Activated CD8-positive, alpha-beta T cell treated with anti-CD3 and anti-CD28 coated beads for 36 hours (primary cell): ENCODE measurements around the gene TLN1. TPM values are rescaled to one million over a fixed set of nuclear protein-coding genes. Genes with fewer than 3 reads are reported as not detected.

Experiments
- ATAC-seq: fragments of 200-7000 bp; cut with Tn5 transposase; one replicate; pipeline ENCODE4 v1.10.0; 2021; ENCODE audit warnings: mild to moderate bottlenecking, moderate library complexity
- CTCF ChIA-PET: fragments of 350-600 bp; sonication (Branson Sonifier 250); formaldehyde crosslinking; loops from one replicate; lab custom pipeline; 2021; ENCODE audit warnings: antibody characterized with exemption; lab: Charles Lee
- POLR2A ChIA-PET: fragments of 350-600 bp; sonication (Branson Sonifier 250); formaldehyde crosslinking; loops from one replicate; lab custom pipeline; 2021; ENCODE audit warnings: antibody characterized with exemption; lab: Charles Lee
- DNase-seq: peaks from one replicate; pipeline ENCODE4 v3.0.0-alpha.2; 2020
- H3K27ac Mint-ChIP-seq: one replicate; pipeline ENCODE4 v1.8.0; 2021; ENCODE audit warnings: mild to moderate bottlenecking, mixed read lengths
- H3K27me3 Mint-ChIP-seq: one replicate; pipeline ENCODE4 v1.8.0; 2021; ENCODE audit warnings: mixed read lengths
- H3K36me3 Mint-ChIP-seq: one replicate; pipeline ENCODE4 v1.8.0; 2021; ENCODE audit warnings: low read depth, mixed read lengths
- H3K4me1 Mint-ChIP-seq: one replicate; pipeline ENCODE4 v1.8.0; 2021; ENCODE audit warnings: low read depth, mixed read lengths
- H3K4me3 Mint-ChIP-seq: one replicate; pipeline ENCODE4 v1.8.0; 2021; ENCODE audit warnings: mild to moderate bottlenecking, moderate library complexity, mixed read lengths
- H3K9me3 Mint-ChIP-seq: one replicate; pipeline ENCODE4 v1.8.0; 2021; ENCODE audit warnings: mixed read lengths
- intact Hi-C: fragments of 100-400 bp; cut with micrococcal nuclease; formaldehyde crosslinking; loops from one replicate; pipeline ENCODE4 v1.10.0; 2022
- total RNA-seq, 2 experiments: library from RNA; stranded (reverse); gene quantifications; one replicate each; pipeline ENCODE4 v1.2.3, GENCODE V29; 2021
- TF ChIP-seq, protein P1 (sequence below): fragments of 200-600 bp; IDR thresholded peaks from one replicate; pipeline ENCODE4 v1.8.0; 2022; ENCODE audit warnings: antibody characterized with exemption, mild to moderate bottlenecking

TLN1 gene
- total RNA-seq, 2 experiments from 2014 or later = 212 to 219 TPM

DNA sequence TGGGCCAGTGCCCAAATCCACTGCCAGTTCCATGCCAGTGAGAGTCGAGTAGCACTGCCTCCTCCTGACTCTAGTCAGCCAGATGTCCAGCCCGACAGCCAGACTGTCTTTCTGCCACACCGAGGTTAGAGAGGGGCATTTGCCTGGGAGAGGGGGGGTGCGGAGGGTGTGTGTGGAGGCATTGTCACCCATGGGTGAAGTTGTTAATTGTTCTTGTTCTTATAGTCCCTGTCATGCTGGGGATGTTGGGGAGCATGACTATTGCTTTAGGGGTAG is 18.2 kb upstream of the TLN1 start:
- H3K36me3 Mint-ChIP-seq = peaks cover 15% of the 10 kb centered on the region
- H3K27ac Mint-ChIP-seq = peak overlapping the region; percentile 88
- peak overlapping the region; percentile 94 for H3K4me3 Mint-ChIP-seq
- POLR2A ChIA-PET = interaction anchor here (1.1 to 1.2 kb wide), 2 partner anchors 18 to 21 kb away, joined by 3 to 4 read pairs; partner anchors contain the start of genes CREB3 and TLN1
- CTCF ChIA-PET = interaction anchor here (0.8 to 3.1 kb wide), 10 partner anchors 10 to 146 kb away, joined by 3 to 11 read pairs (median 4); partner anchors contain the start of gene HINT2
- H3K4me1 Mint-ChIP-seq = peaks cover 28% of the 10 kb centered on the region
- no peak for ATAC-seq
- intact Hi-C loops = no loop called here
- H3K27me3 Mint-ChIP-seq = no peaks in the 10 kb centered on the region
- TF ChIP-seq, protein P1, sequence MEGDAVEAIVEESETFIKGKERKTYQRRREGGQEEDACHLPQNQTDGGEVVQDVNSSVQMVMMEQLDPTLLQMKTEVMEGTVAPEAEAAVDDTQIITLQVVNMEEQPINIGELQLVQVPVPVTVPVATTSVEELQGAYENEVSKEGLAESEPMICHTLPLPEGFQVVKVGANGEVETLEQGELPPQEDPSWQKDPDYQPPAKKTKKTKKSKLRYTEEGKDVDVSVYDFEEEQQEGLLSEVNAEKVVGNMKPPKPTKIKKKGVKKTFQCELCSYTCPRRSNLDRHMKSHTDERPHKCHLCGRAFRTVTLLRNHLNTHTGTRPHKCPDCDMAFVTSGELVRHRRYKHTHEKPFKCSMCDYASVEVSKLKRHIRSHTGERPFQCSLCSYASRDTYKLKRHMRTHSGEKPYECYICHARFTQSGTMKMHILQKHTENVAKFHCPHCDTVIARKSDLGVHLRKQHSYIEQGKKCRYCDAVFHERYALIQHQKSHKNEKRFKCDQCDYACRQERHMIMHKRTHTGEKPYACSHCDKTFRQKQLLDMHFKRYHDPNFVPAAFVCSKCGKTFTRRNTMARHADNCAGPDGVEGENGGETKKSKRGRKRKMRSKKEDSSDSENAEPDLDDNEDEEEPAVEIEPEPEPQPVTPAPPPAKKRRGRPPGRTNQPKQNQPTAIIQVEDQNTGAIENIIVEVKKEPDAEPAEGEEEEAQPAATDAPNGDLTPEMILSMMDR = no peak
- no peak for DNase-seq
- no peaks in the 10 kb centered on the region for H3K9me3 Mint-ChIP-seq

DNA sequence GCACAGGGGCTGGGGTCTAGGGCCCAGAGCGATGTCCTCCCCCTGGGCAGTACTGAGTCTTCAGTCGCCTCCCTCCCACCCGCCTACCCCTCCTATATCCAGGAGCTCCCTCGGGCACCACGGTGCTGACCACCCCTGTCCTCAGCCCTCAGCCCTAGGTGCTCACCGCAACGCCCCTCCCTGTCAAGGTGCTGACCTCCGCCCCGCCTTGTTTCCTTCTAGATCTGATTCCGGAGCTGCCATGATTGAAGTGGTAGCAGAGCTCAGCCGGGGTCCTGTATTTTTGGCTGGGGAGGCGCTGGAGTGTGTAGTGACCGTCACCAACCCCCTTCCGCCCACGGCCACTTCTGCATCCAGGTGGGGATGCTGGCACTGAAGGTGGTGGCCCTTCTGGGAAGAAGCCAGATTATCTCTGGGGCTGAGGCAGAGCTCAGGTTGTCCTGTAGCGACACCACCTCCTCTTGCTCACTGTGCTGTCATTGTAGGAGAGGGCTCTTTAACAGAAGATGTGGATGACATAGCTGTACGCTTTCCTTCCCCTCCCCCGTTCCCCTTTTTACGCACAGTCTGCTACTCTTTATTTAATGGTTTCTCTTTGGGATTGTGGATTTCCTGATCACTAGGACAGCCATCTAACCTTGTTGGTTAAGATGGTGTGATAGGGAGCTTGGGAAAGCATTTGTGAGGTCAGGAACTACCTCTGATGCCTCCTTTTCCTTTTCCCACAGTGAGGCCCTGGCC is 17.7 kb upstream of the TLN1 start:
- ChIA-PET POLR2A (interaction anchor here (1.1 to 1.2 kb wide), 2 partner anchors 17 to 21 kb away, joined by 3 to 4 read pairs; partner anchors contain the start of genes CREB3 and TLN1), CTCF (interaction anchor here (0.8 to 3.9 kb wide), 14 partner anchors 10 to 146 kb away, joined by 3 to 21 read pairs (median 4); partner anchors contain the start of gene HINT2)
- ATAC-seq (peak; percentile 64), DNase-seq (peak; percentile 64)
- peak overlapping the region; percentile 94 for H3K4me3 Mint-ChIP-seq
- peaks cover 17% of the 10 kb centered on the region for H3K36me3 Mint-ChIP-seq
- TF ChIP-seq, protein P1 = no peak
- no peaks in the 10 kb centered on the region for H3K27me3 Mint-ChIP-seq
- H3K9me3 Mint-ChIP-seq = no peaks in the 10 kb centered on the region
- intact Hi-C loops = no loop called here
- peaks cover 30% of the 10 kb centered on the region for H3K4me1 Mint-ChIP-seq
- peak overlapping the region; percentile 88 for H3K27ac Mint-ChIP-seq

DNA sequence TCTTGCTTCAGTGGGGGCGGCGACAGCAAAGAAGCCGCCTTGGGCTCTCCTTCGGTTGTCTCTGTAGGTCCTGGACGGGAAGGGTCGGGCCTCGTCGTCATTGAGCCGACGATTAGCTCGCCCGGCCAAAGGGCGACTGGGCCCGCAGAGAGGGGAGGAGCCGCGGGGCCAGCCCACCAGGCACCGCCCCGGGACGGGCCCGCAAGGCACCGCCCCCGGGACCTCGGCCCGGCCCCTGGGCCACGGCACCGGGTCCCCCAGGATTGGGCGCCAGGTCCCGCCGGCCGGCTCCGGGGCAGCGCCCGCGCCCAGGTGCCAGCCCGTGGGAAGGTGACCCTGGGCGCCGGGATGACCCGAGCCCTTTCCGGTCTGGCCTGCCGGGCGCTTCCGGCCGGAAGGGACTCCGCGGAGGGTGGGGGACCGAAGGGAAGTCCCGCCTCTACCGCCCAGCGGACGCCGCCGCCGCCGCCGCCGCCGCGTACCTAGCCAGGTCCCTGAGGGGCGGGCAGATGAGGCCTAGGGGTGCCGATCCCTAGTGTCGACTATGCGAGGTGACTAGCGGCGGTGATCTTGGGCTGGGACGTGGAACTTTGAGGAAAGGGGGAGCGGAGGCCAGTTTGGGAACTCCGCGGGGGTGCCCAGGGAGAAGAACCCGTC is 17.0 kb upstream of the TLN1 start, which contains the start of the genes GBA2 and RGP1:
TSS of gene GBA2 (minus strand) at position 371 of the 657 bp plus-strand sequence. CDS start 524 bp downstream, outside the sequence.
TSS of gene RGP1 (plus strand) at position 430 of the 657 bp plus-strand sequence. CDS start 469 bp downstream, outside the sequence.
- H3K9me3 Mint-ChIP-seq = no peaks in the 10 kb centered on the region
- TF ChIP-seq, protein P1 = no peak
- intact Hi-C loops = no loop called here
- ChIA-PET POLR2A (interaction anchor here (0.8 to 2.9 kb wide), 6 partner anchors 8 to 22 kb away, joined by 3 to 16 read pairs (median 5); partner anchors contain the start of genes CREB3 and TLN1), CTCF (interaction anchor here (0.7 to 6.6 kb wide), 26 partner anchors 8 to 262 kb away, joined by 3 to 51 read pairs (median 4); partner anchors contain the start of genes CCDC107, HINT2, RMRP and SPAG8)
- H3K4me3 Mint-ChIP-seq = peak within 1 kb of the TSS; percentile 94
- DNase-seq (peak; percentile 76), ATAC-seq (peak; percentile 85)
- H3K27me3 Mint-ChIP-seq = no peaks in the 10 kb centered on the region
- H3K4me1 Mint-ChIP-seq = peaks cover 32% of the 10 kb centered on the region
- H3K36me3 Mint-ChIP-seq = peaks cover 21% of the 10 kb centered on the region
- peak within 1 kb of the TSS; percentile 88 for H3K27ac Mint-ChIP-seq

DNA sequence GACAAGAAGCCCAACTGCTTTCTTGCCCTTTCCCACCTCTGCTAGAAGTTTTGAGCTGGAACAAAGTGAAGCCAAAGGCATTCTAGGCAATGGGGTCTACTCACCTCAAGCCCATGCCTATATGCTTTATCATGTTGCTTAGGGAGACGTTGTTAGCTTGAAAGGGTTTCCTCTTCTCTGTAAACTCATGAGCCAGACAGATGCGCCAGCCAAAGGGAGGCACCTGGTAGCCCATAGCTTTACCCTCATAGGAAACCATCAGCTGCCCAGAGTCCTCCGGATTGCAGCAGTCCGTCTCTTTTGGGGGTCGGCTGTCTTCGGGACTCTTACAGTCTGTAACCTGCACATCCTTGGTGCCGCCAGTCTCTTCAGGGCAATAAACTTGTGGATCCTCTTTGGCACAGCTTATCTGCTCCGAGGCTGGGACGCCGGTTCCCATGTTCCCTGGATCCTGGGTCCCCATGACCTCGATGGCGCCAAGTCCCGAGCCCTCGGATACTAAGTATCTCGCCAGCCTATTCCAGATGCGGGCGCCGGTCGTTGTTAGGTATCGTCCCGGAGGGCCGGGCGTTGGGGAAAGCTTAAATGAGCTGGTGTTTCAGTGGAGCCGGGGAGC is 16.4 kb upstream of the TLN1 start:
- peak overlapping the region; percentile 85 for H3K4me3 Mint-ChIP-seq
- peaks cover 19% of the 10 kb centered on the region for H3K36me3 Mint-ChIP-seq
- DNase-seq = peak; percentile 49
- POLR2A ChIA-PET = interaction anchor here (0.8 to 2.9 kb wide), 5 partner anchors 8 to 21 kb away, joined by 3 to 16 read pairs (median 5); partner anchors contain the start of genes CREB3 and TLN1
- H3K27ac Mint-ChIP-seq = peak overlapping the region; percentile 66
- intact Hi-C loops = no loop called here
- no peak for ATAC-seq
- CTCF ChIA-PET = interaction anchor here (0.7 to 6.6 kb wide), 18 partner anchors 8 to 263 kb away, joined by 3 to 51 read pairs (median 4); partner anchors contain the start of genes CCDC107, HINT2, RMRP and SPAG8
- TF ChIP-seq, protein P1 = no peak
- no peaks in the 10 kb centered on the region for H3K9me3 Mint-ChIP-seq
- H3K27me3 Mint-ChIP-seq = no peaks in the 10 kb centered on the region
- peaks cover 32% of the 10 kb centered on the region for H3K4me1 Mint-ChIP-seq
